GM23248 (cell line): Measurements from ENCODE around the gene CTNNA3. TPM values are rescaled to one million over a fixed set of nuclear protein-coding genes. Genes with fewer than 3 reads are reported as not detected.

ENCODE experiments used
- DNase-seq: peaks from one replicate; pipeline ENCODE4 v3.0.0-alpha.2; 2015
- H2AFZ ChIP-seq: fragments of 200-600 bp; sonication (generic); 2 replicates; pipeline ENCODE4 v1.6.1; 2016; ENCODE audit warnings: antibody characterized with exemption
- H3F3A ChIP-seq: fragments of 200-600 bp; sonication (generic); 2 replicates; pipeline ENCODE4 v1.6.1; 2016; ENCODE audit warnings: mild to moderate bottlenecking, antibody characterized with exemption, mixed run types; ENCODE audit not compliant: insufficient read depth
- H3K27ac ChIP-seq: fragments of 200-600 bp; sonication (generic); 2 replicates; pipeline ENCODE4 v1.5.1; 2016; ENCODE audit warnings: mild to moderate bottlenecking
- H3K27me3 ChIP-seq: fragments of 200-600 bp; sonication (generic); replicated peaks from 2 replicates; pipeline ENCODE4 v1.6.1; 2016; ENCODE audit warnings: mild to moderate bottlenecking; ENCODE audit not compliant: insufficient read depth
- H3K36me3 ChIP-seq: fragments of 200-600 bp; sonication (generic); 2 replicates; pipeline ENCODE4 v1.6.1; 2016; ENCODE audit warnings: low read depth, mild to moderate bottlenecking
- H3K4me1 ChIP-seq: fragments of 200-600 bp; sonication (generic); 2 replicates; pipeline ENCODE4 v1.6.1; 2016; ENCODE audit warnings: mild to moderate bottlenecking; ENCODE audit not compliant: insufficient read depth
- H3K4me2 ChIP-seq: fragments of 200-600 bp; sonication (generic); one replicate; pipeline ENCODE4 v1.6.1; 2016; ENCODE audit warnings: mild to moderate bottlenecking; ENCODE audit not compliant: unreplicated experiment
- H3K4me3 ChIP-seq: fragments of 200-600 bp; sonication (generic); 2 replicates; pipeline ENCODE4 v1.5.1; 2016; ENCODE audit warnings: mild to moderate bottlenecking
- H3K79me2 ChIP-seq: fragments of 200-600 bp; sonication (generic); 2 replicates; pipeline ENCODE4 v1.6.1; 2016; ENCODE audit warnings: mild to moderate bottlenecking; ENCODE audit not compliant: insufficient read depth
- H3K9ac ChIP-seq: fragments of 200-600 bp; sonication (generic); 2 replicates; pipeline ENCODE4 v1.6.1; 2016; ENCODE audit warnings: mild to moderate bottlenecking
- H3K9me2 ChIP-seq: fragments of 200-600 bp; sonication (generic); 2 replicates; pipeline ENCODE4 v1.6.1; 2016; ENCODE audit warnings: mixed run types, mild to moderate bottlenecking, moderate library complexity; ENCODE audit not compliant: insufficient read depth
- H3K9me3 ChIP-seq: fragments of 200-600 bp; sonication (generic); one replicate; pipeline ENCODE4 v1.6.1; 2017; ENCODE audit warnings: low read depth
- H4K20me1 ChIP-seq: fragments of 200-600 bp; sonication (generic); 2 replicates; pipeline ENCODE4 v1.6.0; 2016; ENCODE audit not compliant: insufficient read depth
- EZH2 ChIP-seq: fragments of 200-600 bp; sonication (generic); IDR thresholded peaks from 2 replicates; pipeline ENCODE4 v1.6.1; 2018; ENCODE audit warnings: antibody characterized with exemption, mild to moderate bottlenecking; ENCODE audit not compliant: insufficient read depth, poor library complexity, severe bottlenecking
- EZH2phosphoT487 ChIP-seq: fragments of 200-600 bp; sonication (generic); IDR thresholded peaks from 2 replicates; pipeline ENCODE4 v1.6.1; 2018; ENCODE audit warnings: antibody characterized with exemption, moderate library complexity, mild to moderate bottlenecking, low read depth; ENCODE audit not compliant: insufficient read depth
- WGBS, 2 experiments: methylation state at CpG; one replicate each; pipeline ENCODE4 v1.1.6; 2015 to 2017; ENCODE audit warnings: low lambda C conversion rate in 2 of 2, low coverage in 1 of 2; ENCODE audit errors: missing lambda C conversion rate in 2 of 2; 5-methylcytosine and 5-hydroxymethylcytosine counted together
- in situ Hi-C: fragments of 300-500 bp; cut with MboI; formaldehyde crosslinking; loops from 2 replicates; pipeline ENCODE4 v1.15.0; 2020
- polyA plus RNA-seq: library from polyadenylated mRNA; unstranded; fragments of >200 nt; fragmentation: Nextera tagmentation; extraction: Ambion mirVana; gene quantifications from 2 replicates; pipeline ENCODE4 v1.2.1, GENCODE V29; 2016
- total RNA-seq: library from RNA; depleted of rRNA; stranded (reverse); fragments of >200 nt; shearing (Covaris generic); gene quantifications from 2 replicates; pipeline ENCODE4 v1.2.3, GENCODE V29; 2014

The CTNNA3 gene
- total and polyA plus RNA-seq, 2 experiments from 2014 or later: not detected

GRCh38 chr10:67464278-67464677, 231.7 kb downstream of the CTNNA3 start:
- H3K9ac ChIP-seq: no peak overlapping the region
- no peaks in the 10 kb centered on the region for H3K79me2 ChIP-seq
- DNase-seq: no peak
- H2AFZ ChIP-seq: no peak overlapping the region
- H4K20me1 ChIP-seq: no peaks in the 10 kb centered on the region
- H3K9me2 ChIP-seq: no peaks in the 10 kb centered on the region
- no peaks in the 10 kb centered on the region for H3F3A ChIP-seq
- no peak overlapping the region for H3K4me2 ChIP-seq
- no peaks in the 10 kb centered on the region for H3K4me1 ChIP-seq
- 46 to 56% methylated on average over 3 of the region's 3 CpGs for WGBS, 2 experiments
- no peaks in the 10 kb centered on the region for H3K27me3 ChIP-seq
- TF ChIP-seq EZH2 (no peak), EZH2phosphoT487 (no peak)
- H3K9me3 ChIP-seq: no peaks in the 10 kb centered on the region
- H3K36me3 ChIP-seq: no peaks in the 10 kb centered on the region
- in situ Hi-C loops: no loop called here
- H3K27ac ChIP-seq: no peak overlapping the region
- H3K4me3 ChIP-seq: no peak overlapping the region

- Histone ChIP-seq H3K9me2 (no peaks in the 10 kb centered on the region), H3K27me3 (no peaks in the 10 kb centered on the region), H3K4me3 (no peak overlapping the region), H3K27ac (no peak overlapping the region), H2AFZ (no peak overlapping the region), H3K9me3 (no peaks in the 10 kb centered on the region), H3F3A (no peaks in the 10 kb centered on the region), H3K36me3 (no peaks in the 10 kb centered on the region), H4K20me1 (no peaks in the 10 kb centered on the region), H3K4me2 (no peak overlapping the region), H3K79me2 (no peaks in the 10 kb centered on the region), H3K9ac (no peak overlapping the region), H3K4me1 (no peaks in the 10 kb centered on the region)
- 0 to 23% methylated on average over 1 of the region's 1 CpG for WGBS, 2 experiments
- in situ Hi-C loops: no loop called here
- DNase-seq: no peak
- TF ChIP-seq EZH2phosphoT487 (no peak), EZH2 (no peak)
Measured at GRCh38 chr10:67452892-67453291, 243.1 kb downstream of the CTNNA3 start.

- H3K4me3 ChIP-seq: no peak overlapping the region
- in situ Hi-C loops: no loop called here
- no peak overlapping the region for H3K4me2 ChIP-seq
Measured at GRCh38 chr10:67438605-67439304, 257.2 kb downstream of the CTNNA3 start.

GRCh38 chr10:67433276-67433675, 262.7 kb downstream of the CTNNA3 start:
- no peaks in the 10 kb centered on the region for H3F3A ChIP-seq
- H3K79me2 ChIP-seq: no peaks in the 10 kb centered on the region
- WGBS, 2 experiments: 7% methylated on average over 2 of the region's 2 CpGs
- no peak for TF ChIP-seq EZH2
- TF ChIP-seq EZH2phosphoT487: no peak
- no peak for DNase-seq
- H3K36me3 ChIP-seq: no peaks in the 10 kb centered on the region; the same call in 1 of the 2 replicates
- no peaks in the 10 kb centered on the region for H3K9me3 ChIP-seq
- no peak overlapping the region for H3K4me2 ChIP-seq
- H3K9me2 ChIP-seq: no peaks in the 10 kb centered on the region
- no peaks in the 10 kb centered on the region for H4K20me1 ChIP-seq
- H3K27me3 ChIP-seq: no peaks in the 10 kb centered on the region
- H3K27ac ChIP-seq: no peak overlapping the region
- no peaks in the 10 kb centered on the region for H3K4me1 ChIP-seq
- no peak overlapping the region for H3K4me3 ChIP-seq
- in situ Hi-C loops: no loop called here
- H3K9ac ChIP-seq: no peak overlapping the region
- H2AFZ ChIP-seq: no peak overlapping the region

More at GRCh38 chr10:67438605-67439304, 257.2 kb downstream of the CTNNA3 start:
- H3K9ac ChIP-seq: no peak overlapping the region
- no peak overlapping the region for H3K27ac ChIP-seq
- H3K9me2 ChIP-seq: no peaks in the 10 kb centered on the region
- TF ChIP-seq EZH2: no peak
- no peak for TF ChIP-seq EZH2phosphoT487
- H4K20me1 ChIP-seq: no peaks in the 10 kb centered on the region
- H3F3A ChIP-seq: no peaks in the 10 kb centered on the region
- H3K4me1 ChIP-seq: no peaks in the 10 kb centered on the region
- no peaks in the 10 kb centered on the region; the same call in 1 of the 2 replicates for H3K36me3 ChIP-seq
- H3K79me2 ChIP-seq: no peaks in the 10 kb centered on the region
- no peak for DNase-seq
- no peaks in the 10 kb centered on the region for H3K9me3 ChIP-seq
- H3K27me3 ChIP-seq: no peaks in the 10 kb centered on the region
- H2AFZ ChIP-seq: no peak overlapping the region
- 10 to 18% methylated on average over 4 of the region's 4 CpGs for WGBS, 2 experiments

GRCh38 chr10:67402620-67403019, 293.4 kb downstream of the CTNNA3 start:
- in situ Hi-C loops: no loop called here
- H3K9me3 ChIP-seq: peaks cover 4% of the 10 kb centered on the region
- no peaks in the 10 kb centered on the region for H3F3A ChIP-seq
- TF ChIP-seq EZH2 (no peak), EZH2phosphoT487 (no peak)
- H3K79me2 ChIP-seq: no peaks in the 10 kb centered on the region
- DNase-seq: no peak
- H3K4me2 ChIP-seq: no peak overlapping the region
- H3K9ac ChIP-seq: no peak overlapping the region
- H3K36me3 ChIP-seq: no peaks in the 10 kb centered on the region
- no peak overlapping the region for H2AFZ ChIP-seq
- H3K27ac ChIP-seq: no peak overlapping the region
- H3K27me3 ChIP-seq: no peaks in the 10 kb centered on the region
- no peaks in the 10 kb centered on the region for H3K9me2 ChIP-seq
- WGBS, 2 experiments: 31 to 35% methylated on average over 3 of the region's 3 CpGs
- H4K20me1 ChIP-seq: no peaks in the 10 kb centered on the region
- H3K4me3 ChIP-seq: no peak overlapping the region
- no peaks in the 10 kb centered on the region for H3K4me1 ChIP-seq
